Measurements from ENCODE around the gene PARL.

DNA sequence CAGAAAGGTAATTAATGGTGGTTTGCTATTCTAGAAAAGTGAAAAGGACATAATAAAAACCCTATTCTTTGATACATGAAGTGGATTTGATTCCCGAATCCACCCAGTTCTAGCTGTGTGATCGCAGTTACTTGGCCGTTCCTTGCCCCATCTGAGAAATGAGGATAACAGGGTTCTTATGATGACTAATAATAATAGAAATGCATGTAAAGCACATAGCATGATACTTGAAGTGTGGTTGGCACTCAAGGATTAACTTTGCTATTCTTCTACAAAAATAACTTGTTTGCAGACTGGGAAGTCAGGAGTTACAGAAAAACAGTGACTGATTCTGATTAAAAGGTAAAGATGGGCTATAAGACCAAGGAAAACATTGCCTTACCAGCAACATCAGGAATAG, 26.8 kb downstream of the PARL start:
- TF ChIP-seq, protein P1, sequence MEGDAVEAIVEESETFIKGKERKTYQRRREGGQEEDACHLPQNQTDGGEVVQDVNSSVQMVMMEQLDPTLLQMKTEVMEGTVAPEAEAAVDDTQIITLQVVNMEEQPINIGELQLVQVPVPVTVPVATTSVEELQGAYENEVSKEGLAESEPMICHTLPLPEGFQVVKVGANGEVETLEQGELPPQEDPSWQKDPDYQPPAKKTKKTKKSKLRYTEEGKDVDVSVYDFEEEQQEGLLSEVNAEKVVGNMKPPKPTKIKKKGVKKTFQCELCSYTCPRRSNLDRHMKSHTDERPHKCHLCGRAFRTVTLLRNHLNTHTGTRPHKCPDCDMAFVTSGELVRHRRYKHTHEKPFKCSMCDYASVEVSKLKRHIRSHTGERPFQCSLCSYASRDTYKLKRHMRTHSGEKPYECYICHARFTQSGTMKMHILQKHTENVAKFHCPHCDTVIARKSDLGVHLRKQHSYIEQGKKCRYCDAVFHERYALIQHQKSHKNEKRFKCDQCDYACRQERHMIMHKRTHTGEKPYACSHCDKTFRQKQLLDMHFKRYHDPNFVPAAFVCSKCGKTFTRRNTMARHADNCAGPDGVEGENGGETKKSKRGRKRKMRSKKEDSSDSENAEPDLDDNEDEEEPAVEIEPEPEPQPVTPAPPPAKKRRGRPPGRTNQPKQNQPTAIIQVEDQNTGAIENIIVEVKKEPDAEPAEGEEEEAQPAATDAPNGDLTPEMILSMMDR (IDR thresholded peaks at IDR 0.05; ENCODE audit: extremely low read depth in 1 of 2, insufficient read depth in 1 of 2, low read depth in 1 of 2, low read length in 2 of 2) = no peak
- no peak for TF ChIP-seq POLR2A (IDR thresholded peaks at IDR 0.05; ENCODE audit: low read depth, low read length)

Measured in endothelial cell of umbilical vein (primary cell).